Measurements from ENCODE around the gene MAN1A1. TPM values are rescaled to one million over a fixed set of nuclear protein-coding genes. Genes with fewer than 3 reads are reported as not detected.
A peak's percentile ranks its signal among the peaks of the same experiment; 100 is the strongest.

The MAN1A1 gene
- total RNA-seq, 1 donor from 2014 or later: 17.2 TPM

DNA sequence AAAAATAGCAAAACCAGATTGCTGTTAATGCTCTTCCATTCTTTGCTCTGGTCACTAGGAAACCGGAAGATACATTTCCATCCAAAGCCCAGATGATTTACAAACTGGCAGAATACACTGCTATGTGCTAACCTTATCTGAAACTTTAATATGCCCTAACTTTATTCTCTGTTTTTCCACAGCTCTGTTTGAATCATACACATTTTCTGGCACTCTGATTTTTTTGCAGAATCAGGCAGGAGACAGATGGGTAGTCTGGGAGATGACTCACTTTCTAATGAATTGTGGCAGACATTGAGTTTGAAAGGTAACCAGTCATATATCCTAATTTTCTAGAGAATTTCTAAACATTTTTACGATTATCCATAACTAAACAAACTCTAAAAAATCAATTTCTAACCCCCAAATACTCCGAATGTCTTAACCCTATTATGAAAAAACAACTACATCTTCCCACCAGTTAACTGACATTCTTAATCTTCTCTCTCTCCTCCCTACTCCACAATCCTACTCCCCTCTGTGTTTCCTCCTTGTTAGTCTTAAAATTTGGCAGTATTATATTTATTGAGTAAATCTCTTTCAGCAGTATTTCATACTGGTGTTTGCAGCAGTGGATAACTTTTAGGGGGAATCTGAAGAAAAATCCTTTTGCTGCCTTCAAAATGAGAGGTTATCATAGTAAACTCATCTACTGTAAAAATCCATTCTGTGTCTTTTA, 63.5 kb downstream of the MAN1A1 start:
- DNase-seq: no peak
- ATAC-seq (ENCODE audit: poor library complexity): no peak
- intact Hi-C loops (cut with DNase I): no loop called here

DNA sequence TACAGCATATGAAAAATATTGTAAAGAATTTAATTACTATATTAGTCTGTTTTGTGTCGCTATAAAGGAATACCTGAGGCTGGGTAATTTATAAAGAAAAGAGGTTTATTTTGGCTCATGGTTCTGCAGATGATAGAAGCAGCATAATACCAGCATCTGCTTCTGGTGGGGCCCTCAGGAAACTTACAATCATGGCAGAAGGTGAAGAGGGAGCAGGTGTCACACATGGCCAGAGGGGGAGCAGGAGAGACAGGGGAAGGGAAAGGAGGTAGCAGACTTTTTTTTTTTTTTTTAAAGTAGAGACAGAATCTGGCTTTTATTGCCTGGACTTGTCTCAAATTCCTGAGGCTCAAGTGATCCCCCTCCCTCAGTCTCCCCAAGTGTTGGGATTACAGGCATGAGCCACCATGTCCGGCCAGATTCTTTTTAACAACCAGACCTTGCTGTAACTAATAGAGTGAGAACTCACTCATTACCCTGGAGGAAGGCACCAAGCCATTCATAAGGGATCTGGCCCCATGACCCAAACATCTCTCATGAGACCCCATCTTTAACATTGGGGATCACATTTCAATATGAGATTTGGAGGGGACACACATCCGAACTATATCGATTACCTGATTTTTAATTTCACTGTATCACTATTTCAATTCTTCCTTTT, 64.6 kb downstream of the MAN1A1 start:
- ATAC-seq (ENCODE audit: poor library complexity) (no peak), DNase-seq (no peak)
- intact Hi-C loops (cut with DNase I): no loop called here

DNA sequence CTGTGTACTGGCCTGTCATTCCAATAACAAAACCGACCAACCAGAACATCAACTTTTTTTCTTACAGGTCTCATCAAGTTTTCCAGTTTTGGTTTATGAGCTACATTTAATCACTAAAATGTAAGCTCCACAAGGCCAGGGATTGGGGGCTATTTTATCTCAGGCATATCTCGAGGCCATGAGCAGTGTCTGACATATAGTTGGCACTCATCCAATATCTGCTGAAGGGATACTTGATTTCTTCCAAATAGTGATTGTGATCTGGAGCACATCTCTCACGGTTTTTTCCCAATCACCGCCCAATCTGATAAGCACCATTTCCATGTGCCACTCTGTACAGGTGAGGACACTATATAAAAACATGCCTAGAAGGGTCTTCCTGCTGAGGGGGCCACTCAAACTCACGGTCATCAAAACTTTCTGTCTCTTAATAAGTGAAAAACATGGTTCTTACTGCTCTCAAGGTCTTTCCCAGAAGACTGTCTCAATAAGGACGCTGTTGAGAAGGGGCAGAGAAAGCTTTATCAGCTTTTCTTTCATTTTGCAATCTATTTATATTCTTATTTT, 65.5 kb downstream of the MAN1A1 start:
- intact Hi-C loops (cut with DNase I): no loop called here
- ATAC-seq (ENCODE audit: poor library complexity) (no peak), DNase-seq (no peak)

DNA sequence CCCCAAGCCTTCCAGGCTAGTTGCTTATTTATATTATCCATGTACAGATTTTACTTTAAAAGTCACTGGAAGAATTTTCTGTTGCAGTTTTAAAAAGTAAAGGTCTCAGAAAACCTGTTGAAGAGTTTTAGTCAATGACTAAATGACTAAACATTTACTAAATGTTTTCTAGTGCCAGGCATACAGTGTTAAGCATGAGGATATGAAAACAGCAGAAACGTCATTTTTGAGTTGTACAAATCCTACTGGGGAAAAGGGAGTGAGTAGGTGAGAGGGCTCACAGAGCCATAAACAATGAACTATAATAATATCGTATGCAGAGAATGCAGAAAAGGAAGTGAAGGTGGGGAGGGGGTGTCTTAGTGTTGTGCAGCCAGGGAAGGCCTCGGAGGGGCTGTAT, 66.3 kb downstream of the MAN1A1 start:
- no peak for DNase-seq
- intact Hi-C loops (cut with DNase I): no loop called here
- no peak for ATAC-seq (ENCODE audit: poor library complexity)

DNA sequence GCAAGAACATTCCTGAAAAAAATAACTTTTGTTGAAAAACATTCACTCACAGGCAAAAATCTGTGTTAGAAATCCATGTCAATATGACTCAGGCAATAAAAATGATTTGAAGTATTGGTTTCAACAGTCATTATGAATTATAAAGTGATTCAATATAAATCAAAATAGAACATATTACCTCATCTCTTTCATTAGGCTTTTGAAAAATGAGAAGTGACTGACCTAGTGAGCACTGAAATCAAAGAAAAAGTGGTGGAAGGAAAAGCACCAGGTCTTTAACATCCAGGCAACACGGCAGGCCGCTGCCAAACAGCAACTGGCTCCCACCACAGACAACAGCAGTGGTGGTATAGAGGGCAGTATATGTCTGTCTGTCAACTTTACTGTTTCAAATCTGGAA, 68.9 kb downstream of the MAN1A1 start:
- DNase-seq: no peak
- intact Hi-C loops (cut with DNase I): no loop called here
- ATAC-seq (ENCODE audit: poor library complexity): no peak

DNA sequence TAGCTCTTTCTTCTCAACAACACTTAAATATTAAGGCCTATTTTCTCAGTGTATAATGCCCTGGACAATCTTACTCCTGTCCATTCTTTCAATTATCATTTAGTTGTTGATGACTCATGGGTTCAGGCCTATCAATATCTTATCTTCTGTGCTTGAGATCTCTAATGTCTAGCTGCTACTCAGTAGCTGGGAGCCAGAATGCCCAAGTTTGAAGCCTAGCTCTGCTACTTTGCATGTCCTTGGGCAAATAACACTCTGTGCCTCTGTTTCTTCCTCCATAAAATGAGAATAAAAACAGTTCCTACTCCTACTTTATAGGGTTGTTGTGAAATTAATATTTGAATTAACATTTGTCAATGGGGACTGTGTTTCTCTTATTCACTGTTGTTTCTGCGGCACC, 69.5 kb downstream of the MAN1A1 start:
- intact Hi-C loops (cut with DNase I): no loop called here
- no peak for DNase-seq
- no peak for ATAC-seq (ENCODE audit: poor library complexity)

DNA sequence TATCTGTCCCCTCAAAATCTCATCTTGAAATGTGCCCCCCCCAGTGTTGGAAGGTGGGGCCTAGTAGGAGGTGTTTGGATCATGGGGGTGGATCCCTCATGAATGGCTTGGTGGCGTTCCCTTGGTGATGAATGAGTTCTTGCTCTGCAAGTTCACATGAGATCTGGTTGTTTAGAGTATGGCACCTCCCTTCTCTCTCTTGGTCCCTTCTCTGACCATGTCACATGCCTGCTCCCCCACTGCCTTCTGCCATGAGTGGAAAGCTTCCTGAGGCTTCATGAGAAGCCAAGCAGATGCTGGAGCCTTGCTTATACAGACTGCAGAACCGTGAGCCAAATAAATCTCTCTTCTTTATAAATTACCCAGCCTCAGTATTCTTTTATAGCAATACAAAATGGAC, 70.9 kb downstream of the MAN1A1 start:
- intact Hi-C loops (cut with DNase I): no loop called here
- ATAC-seq (ENCODE audit: poor library complexity) (no peak), DNase-seq (no peak)

DNA sequence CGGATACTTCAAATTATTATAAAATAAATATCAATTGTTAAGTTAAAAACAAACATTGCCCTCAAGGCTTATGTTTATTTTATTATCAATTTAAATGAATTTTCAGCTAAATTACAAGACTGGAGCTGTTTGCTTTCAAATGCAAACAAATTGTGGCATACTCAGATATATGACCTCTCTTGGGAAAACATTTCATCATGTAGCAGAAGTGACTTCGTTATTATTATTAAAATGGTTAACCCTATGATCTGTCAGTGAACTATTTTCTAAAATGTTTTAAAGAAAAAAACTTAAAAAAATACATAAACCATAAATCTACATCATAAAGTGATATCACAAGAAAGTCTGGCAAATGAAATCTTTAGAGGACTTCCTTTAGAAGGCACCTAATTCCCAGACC, 72.5 kb downstream of the MAN1A1 start:
- no peak for DNase-seq
- no peak for ATAC-seq (ENCODE audit: poor library complexity)
- intact Hi-C loops (cut with DNase I): no loop called here

DNA sequence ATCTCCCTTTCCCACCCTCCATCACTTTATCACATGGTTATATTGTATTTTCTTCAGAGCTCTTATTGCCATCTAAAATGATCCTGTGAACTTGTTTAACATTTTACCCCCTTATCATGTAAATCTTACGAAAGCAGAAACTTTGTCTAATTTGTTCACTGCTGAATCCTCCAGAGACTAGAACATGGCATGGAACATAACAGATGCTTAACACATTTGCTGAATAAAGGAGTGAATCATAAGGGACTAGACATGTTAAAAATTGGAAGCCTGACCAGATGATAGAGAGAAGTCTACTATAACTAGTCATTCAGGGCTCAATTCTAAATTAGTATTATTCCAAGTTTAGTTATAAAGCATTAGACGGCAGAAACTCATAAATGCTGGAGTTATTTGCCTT, 73.3 kb downstream of the MAN1A1 start:
- DNase-seq (no peak), ATAC-seq (ENCODE audit: poor library complexity) (no peak)
- intact Hi-C loops (cut with DNase I): no loop called here

DNA sequence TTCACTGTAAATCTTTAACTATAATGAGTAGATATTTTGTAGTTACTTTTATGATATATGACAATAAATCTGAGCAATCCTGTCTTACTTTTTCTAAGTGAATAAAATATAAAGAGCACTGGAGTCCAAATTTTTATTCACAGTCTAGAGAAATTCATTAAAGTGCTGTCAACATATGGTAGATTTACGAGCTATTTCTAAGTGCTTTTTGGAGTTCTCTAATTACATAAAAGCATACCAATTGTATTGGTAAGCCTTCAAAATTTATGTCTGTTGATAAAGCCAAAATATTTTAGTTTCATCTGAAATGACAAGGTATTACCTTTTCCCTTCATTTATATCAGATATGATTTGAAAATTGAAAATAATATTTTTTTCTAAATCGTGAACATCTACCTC, 75.4 kb downstream of the MAN1A1 start:
- intact Hi-C loops (cut with DNase I): no loop called here
- no peak for ATAC-seq (ENCODE audit: poor library complexity)

DNA sequence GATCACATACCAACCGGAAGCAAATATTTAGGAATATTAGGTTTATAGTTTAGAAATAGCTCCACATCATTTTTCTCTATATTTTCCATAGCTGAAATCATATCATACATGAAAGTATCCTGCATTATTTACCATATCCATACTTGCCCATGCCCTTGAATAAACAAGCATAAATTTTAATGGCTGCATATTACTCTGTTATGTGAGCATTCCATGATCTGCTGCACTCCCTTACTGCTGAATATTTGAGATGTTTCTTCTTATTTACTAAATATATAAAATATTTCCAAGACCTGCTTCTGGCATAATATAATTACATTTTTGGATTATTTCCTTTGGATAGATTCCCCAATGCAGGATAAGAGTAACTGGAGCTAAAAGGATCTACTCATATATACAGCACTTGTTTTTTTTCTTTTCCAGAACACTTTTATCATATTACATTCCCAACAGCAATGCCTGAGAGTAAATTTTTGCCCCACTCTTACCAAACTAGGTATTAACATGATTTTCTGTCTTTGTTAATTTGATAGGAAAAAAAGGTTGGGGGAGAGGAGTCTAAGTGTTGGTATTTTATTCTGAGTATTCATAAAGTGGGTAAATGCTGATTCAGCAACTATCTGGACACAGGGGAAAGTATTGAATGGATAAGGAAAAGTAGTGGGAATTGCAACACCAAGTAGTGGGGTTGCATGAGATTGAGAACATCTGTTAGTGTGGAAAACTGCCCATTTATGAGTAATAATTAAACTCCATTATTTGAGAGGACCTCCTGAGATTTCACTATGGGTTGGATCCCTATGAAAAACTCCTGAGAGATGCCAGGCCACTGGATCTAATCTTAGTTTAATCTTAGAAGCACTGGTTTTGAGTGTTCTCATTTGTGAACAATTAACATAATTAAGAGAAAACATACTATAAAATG, 76.0 kb downstream of the MAN1A1 start:
- intact Hi-C loops (cut with DNase I): no loop called here
- ATAC-seq (ENCODE audit: poor library complexity) (peak; percentile 88), DNase-seq (no peak)

More for the DNA sequence above, 75.4 kb downstream of the MAN1A1 start:
- DNase-seq: no peak

DNA sequence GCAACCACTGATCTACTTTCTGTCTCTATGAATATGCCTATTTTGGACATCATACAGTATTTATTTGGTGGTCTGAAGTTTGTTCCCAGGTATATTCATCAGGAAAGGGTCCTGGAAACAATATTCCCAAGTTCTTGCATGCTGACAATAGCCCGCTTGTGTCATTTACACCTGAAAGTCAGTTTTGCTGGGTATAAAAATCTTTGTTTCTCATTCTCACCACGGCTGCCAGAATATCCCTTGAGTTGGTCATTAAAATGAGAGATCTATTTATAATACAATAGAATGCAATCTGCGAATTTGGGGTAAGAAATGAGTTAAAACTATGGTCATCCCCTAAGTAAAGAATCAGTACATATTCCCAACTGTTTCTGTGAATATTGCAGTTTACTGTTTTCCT, 79.0 kb downstream of the MAN1A1 start:
- no peak for DNase-seq
- intact Hi-C loops (cut with DNase I): no loop called here
- ATAC-seq (ENCODE audit: poor library complexity): no peak

DNA sequence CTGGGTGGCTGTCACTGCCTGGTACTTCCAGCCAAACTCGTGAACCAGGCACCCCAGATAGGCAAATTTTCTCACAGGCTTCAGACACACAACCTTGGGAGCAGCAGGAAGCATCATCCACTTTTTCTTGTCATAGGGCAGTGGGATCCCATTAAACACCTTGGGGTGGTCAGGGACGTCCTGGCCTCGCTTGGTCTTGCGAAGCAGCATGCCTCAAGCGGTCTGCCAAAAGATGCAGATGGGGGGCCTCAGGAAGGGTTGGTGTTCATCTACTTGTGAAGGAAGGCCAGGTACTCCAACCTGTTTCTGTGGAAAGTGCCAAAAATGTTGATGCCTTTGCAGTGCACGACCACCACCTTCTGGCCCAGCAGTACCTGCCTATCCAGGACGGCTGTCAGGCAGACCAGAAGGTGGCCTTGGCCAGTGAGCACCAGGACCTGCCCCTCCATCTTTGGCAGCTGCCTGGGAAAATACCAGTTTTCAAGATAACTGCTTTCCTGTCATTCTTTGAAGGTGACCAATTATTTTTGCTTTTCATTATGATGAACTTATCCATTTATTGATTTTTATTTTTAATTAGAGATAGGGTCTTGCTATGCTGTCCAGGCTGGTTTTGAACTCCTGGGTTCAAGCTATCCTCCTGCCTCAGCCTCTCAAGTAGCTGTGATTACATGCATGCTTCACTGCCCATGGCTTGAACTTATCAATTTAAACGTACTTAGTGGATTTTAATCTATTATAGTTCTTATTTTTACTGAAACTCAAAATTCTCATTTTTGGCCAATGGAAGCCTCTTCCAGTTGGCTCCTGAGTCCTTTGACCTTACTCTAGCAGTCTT, 80.1 kb downstream of the MAN1A1 start:
- DNase-seq: no peak
- no peak for ATAC-seq (ENCODE audit: poor library complexity)
- intact Hi-C loops (cut with DNase I): no loop called here

DNA sequence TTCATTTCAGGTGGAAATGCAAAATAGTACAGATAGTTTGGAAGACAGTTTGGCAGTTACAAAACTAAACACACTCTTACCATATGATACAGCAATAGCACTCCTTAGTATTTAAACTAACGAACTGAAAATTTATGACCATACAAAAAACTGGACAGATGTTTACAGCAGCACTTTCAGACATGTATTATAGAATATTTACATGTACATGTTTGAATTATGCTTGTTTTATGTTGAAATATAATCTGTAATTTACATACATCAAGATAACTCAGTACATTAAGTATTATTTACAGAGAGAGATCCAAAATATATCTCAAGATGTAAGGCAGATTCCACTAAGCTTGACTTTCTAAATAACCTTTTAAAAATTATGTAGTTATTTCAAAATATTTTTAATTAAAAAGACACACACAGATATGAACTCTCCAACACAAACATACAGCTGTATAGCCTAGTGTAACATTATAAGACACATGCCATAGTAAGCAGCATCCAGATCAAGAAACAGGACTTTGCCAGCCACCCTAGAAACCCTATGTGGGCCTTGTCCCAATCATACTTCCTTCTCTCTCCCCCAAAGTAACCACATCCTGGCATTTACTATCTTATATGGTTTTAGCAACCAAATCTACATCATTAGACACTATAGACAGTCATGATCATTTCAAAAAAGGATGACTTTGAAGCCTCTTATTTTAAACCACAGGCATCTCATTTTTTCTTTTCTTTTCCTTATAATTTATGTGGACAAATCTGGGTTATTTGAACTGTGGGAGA, 82.2 kb downstream of the MAN1A1 start:
- intact Hi-C loops (cut with DNase I): no loop called here
- no peak for DNase-seq
- no peak for ATAC-seq (ENCODE audit: poor library complexity)

DNA sequence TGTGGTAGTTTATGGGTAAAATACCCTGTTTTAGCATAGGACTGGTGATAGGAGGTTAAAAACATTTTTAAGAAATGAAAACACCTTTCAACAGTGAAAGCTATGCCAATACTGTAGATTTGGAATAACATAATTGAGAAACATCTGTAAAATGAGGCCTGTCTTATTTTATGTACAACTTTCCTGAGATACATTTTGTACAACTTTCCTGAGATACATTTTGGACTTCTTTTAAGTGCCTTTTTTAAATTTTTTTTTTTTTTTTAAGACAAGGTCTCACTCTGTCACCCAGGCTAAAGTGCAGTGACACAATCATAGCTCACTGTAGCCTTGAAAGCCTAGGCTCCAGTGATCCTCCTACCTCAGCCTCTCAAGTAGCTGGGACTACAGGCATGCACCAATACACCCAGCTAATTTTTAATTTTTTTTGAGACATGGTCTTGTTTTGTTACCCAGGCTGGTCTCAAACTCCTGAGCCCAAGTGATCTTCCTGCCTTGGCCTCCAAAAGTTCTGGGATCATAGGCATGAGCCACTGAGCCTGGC, 84.6 kb downstream of the MAN1A1 start:
- ATAC-seq (ENCODE audit: poor library complexity) (no peak), DNase-seq (no peak)
- intact Hi-C loops (cut with DNase I): no loop called here

DNA sequence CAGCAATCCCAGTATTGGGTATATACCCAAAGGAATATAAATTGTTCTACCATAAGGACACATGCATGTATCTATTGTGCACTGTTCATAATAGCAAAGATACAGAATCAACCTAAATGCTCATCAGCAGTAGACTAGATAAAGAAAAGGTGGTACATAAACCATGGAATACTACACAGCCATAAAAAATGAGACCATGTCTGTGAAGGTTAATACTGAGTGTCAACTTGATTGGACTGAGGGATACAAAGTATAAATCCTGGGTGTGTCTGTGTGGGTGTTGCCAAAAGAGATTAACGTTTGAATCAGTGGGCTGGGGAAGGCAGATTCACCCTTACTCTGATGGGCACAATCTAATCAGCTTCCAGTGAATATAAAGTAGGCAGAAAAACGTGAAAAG, 86.9 kb downstream of the MAN1A1 start:
- intact Hi-C loops (cut with DNase I): no loop called here
- ATAC-seq (ENCODE audit: poor library complexity): no peak

DNA sequence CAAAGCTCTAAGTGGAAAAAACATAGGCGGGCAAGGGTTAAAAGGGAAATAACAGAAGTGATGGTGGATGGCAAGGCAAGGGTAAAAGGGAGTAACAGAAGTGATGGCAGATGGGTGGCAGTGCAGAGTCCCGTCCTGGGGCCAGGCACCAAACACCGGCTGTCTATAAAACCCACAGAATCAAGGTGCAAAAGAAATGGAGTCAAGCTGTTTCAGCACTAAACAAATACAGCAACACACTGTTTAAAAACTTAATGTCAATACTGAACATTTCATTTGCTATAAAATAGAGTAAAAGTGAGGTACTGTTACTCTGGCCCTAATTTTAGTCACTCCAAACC, 87.6 kb downstream of the MAN1A1 start:
- intact Hi-C loops (cut with DNase I): no loop called here

More for the DNA sequence above, 86.9 kb downstream of the MAN1A1 start:
- DNase-seq: no peak

DNA sequence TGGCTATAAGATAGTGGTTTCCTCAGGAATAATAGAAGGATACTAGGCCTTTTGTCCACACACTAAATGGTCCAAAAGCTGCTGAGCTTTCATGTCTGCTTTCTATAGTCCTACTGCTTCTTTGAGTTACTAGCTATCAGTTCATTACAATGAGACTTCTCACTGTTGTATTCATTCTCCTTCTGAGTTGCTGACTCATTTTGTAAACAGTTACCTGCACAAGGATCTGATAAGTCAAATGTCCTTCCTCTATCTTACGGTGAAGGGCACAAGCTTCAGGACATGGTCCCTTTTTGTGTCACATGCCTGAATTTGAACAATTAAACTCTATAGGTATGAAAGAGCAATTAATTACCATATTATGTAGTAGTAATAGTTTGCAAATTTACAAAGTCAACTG, 90.5 kb downstream of the MAN1A1 start:
- ATAC-seq (ENCODE audit: poor library complexity) (no peak), DNase-seq (no peak)
- intact Hi-C loops (cut with DNase I): no loop called here

More for the DNA sequence above, 87.6 kb downstream of the MAN1A1 start:
- DNase-seq (no peak), ATAC-seq (ENCODE audit: poor library complexity) (no peak)

Data from Right ventricle myocardium superior (tissue), 1 donor.